ENCODE results near the gene FOXP2.
A peak's percentile ranks its signal among the peaks of the same experiment; 100 is the strongest.
"Not testable (repeated sequence)": the region's sequence is repeated elsewhere in the genome, so short reads cannot be mapped to it uniquely, and the experiment has no call there.

FOXP2 gene

DNA sequence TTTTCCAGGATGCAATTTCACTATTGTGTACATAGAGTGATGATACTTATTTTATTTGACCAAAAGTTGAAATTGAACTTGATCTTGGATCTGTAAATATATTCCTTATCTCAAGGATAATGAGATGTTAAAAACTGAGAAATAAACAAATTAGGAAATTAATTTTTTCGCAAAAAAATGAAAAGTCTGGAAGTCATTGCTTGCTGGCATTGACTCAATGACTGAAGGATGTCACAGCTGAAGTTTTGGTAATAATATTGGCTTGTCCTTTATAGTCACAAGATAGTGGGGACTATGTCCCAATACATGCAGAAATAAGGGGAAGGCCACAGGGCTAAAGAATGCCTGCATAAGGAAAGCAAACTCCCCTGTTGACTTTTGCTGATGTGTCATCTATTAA, 92.8 kb downstream of the FOXP2 start:
- no peak for DNase-seq

DNA sequence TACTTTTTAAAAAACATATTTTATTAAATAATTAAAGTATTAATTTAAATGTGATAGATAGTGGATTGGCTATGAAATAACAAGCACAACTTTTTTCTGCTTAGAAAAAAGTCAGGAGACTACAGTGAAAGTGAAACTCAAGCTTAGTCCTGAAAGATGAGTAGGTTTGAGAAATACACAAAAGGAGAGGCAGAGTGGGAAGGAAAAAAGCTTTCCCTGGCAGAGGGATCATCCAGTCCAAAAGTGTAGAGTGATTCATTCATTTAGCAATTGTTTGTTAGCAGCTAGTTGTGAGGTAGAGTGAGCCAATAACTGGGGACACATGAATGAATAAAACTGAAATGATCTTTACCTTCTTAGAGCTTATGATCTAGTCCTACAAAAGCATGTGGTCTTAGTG, 93.5 kb downstream of the FOXP2 start:
- DNase-seq, result no peak

DNA sequence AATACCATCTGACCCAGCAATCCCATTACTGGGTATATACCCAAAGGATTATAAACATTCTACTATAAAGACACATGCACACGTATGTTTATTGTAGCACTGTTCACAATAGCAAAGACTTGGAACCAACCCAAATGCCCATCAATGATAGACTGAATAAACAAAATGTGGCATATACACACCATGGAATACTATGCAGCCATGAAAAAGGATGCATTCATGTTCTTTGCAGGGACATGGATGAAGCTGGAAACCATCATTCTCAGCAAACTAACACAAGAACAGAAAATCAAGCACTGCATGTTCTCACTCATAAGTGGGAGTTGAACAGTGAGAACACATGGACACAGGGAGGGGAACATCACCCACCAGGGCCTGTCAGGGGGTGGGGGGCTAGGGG, 96.2 kb downstream of the FOXP2 start:
- DNase-seq, result not testable (repeated sequence)

DNA sequence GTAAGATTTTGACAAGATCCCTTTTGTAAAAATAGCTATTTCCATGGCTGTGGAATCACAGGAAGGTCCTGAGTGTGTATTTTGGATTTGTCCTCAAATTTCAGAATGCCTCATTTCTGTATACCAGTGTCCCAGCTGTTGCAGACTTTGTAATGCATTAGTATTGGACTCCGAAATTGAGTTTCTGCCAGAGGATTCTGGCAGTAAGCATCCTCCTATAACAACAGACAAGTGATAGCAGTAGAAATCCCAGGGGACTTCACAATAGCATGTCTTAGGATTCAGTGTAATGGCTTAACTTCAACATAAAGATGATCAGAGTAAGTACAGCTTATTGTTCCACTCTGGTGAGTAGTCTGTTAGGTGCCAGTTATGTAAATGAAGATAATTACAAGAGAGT, 104.6 kb downstream of the FOXP2 start:
- no peak for DNase-seq

DNA sequence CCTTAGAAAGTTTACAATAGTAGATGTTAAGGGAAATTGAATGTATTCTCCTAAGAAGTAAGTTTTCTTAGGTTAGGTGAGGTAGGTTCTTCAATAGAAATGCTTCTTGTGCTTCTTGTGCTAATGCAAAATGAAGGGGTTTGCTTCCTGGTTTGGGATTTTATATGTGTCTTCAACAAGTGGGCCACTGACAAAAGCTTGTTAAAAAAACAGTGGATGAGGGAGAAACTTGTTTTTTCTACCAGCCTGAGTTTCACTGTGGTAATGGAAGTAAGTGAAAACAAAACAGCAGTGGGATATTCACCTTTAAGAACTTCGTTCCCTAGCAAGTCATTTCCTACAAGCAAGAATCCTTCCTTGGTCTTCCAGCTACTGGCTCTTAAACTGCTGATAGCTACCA, 107.5 kb downstream of the FOXP2 start:
- DNase-seq, result no peak

DNA sequence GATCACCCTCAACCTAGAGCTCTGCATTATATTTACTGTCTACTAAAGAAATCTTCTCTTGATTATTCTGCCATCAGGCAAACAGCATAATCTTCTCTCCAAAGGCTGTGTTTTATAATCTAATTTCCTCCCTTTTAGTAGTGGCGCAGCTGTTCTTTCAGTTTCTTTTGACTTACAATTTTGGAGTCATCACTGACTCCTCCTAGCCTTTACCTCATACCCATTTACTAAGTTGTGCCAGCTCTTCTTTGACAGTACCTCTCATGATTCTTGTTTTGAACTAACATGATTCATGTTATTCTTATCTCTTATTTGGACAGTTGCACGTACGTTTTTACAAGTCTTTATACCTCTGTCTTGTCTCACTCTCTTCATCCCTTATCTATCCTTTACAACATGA, 113.0 kb downstream of the FOXP2 start:
- DNase-seq, result no peak

DNA sequence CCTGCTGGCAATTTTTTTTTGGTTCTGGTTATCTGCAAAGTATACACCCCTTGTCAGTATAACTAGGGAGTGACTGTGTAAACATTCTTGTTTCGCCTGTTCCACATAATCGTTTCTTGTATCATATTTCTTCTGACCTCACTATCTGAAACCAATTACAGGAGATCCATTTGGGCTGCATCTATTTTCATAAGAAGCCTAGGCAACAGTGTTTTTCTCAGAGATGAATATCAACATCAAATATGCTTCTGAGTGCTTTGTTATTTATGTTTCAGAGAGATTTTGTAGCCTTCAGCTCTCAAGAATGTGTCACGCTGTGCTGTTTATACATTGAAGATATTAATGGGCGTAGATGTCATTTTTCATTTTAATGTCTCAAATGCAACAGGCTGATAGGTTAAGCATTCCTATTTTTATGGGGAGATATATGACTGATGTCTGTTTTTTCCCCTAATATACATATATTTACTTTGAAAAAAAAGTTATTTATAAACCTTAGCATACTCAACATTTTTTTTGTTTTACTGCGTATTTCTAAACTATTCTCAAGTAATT, 115.5 kb downstream of the FOXP2 start:
- DNase-seq, result peak; percentile 33

DNA sequence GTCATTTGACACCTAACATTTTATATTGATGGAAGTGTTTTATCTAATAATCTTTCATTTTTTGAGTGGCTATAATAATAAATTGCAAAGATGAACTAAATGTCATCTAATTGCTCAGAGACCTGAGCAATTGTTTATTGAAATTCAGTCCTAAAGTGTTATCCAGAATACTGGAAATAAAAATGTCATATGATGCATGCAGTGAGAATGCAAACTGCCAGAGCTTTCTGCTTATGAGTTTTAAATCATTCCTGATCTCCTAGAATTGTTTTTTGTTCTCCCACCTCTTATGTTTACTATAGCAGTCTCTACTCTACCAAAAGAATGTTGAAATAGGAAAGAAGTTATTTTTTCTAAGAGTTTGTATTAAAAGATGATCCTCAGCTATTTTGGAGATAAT, 116.7 kb downstream of the FOXP2 start:
- DNase-seq, result no peak

DNA sequence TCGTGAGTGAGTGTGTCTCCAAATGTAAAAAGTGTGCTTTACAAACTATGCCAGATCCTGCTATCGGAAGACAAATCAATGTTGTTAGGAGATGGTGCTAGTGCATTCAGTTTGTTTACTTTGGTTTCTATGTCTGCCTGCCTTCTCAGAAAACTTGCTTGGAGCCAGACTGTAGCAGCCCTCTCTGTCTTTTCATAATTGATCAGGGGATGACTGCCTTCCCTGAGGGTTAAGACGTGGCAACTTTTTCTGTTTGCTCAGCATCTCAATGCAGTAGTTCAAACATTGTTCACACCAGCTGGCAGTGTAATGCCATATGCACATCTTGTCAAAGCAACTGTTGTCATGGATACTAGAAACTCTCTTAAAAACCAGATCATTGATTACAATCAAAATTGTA, 118.5 kb downstream of the FOXP2 start:
- no peak for DNase-seq

DNA sequence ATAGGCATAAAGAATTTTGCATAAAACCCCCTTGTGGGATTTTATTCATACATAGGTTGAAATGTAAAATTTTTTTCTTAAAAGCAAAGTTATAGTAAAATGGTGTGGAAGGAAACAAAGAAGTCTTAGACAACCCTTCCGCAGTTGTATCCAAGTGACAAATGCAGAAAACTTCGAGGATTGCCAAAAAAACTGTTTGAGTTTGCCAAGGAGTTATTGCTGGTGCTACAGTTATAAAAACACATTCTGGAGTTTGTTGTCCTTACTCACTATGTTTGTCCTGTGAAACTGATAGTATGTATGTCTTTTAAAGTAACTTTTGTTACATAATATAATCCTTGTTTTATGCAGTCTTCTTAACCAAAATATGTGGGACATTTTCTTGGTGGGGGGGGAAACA, 120.3 kb downstream of the FOXP2 start:
- DNase-seq, result no peak

DNA sequence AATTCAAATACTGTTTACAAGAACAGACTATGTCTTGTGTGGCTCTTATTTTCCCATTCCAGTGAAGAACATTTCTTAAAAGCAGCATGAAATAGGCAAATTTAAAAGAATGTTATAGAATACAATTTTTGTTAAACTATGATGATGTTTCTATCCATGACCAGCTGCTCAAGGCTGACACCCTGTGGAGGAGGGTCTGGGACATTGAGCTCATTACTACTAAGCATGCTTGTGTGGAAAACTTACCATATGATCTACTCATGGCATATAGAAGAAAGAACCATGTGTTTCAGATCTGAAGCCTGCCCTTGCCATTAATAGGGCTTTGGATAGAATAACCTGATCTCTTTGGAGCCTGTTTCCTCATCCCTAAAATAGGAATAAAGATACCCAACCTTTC, 125.0 kb downstream of the FOXP2 start:
- no peak for DNase-seq

DNA sequence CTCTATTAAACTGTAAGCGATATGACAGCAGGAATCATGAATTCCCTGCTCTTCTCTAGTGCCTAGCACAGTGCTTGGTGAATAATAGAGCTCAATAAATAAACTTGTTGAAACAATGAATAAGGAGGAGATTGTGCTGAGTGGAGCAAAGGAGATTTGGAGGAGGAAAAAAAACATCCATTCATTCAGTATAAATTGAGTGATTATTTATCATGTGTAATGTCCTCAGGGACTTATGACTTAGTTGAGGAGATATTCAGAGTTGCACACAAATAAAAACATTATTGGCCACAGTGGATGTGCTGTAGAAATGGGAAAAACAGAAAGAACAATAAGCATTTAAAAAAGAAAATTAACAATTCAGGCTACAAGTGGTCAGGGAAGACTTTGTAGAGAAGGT, 125.7 kb downstream of the FOXP2 start:
- no peak for DNase-seq

DNA sequence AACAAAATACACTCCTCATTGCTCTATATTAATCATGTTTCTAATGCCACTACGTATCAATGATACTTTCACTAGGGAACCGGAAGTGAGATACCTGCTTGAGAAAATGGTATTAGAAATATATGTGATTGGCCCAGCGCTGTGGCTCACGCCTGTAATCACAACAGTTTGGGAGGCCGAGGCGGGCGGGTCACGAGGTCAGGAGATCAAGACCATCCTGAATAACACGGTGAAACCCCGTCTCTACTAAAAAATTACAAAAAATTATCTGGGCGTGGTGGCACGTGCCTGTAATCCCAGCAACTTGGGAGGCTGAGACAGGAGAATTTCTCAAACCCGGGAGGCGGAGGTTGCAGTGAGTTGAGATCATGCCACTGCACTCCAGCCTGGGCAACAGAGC, 132.7 kb downstream of the FOXP2 start:
- DNase-seq, result not testable (repeated sequence)

DNA sequence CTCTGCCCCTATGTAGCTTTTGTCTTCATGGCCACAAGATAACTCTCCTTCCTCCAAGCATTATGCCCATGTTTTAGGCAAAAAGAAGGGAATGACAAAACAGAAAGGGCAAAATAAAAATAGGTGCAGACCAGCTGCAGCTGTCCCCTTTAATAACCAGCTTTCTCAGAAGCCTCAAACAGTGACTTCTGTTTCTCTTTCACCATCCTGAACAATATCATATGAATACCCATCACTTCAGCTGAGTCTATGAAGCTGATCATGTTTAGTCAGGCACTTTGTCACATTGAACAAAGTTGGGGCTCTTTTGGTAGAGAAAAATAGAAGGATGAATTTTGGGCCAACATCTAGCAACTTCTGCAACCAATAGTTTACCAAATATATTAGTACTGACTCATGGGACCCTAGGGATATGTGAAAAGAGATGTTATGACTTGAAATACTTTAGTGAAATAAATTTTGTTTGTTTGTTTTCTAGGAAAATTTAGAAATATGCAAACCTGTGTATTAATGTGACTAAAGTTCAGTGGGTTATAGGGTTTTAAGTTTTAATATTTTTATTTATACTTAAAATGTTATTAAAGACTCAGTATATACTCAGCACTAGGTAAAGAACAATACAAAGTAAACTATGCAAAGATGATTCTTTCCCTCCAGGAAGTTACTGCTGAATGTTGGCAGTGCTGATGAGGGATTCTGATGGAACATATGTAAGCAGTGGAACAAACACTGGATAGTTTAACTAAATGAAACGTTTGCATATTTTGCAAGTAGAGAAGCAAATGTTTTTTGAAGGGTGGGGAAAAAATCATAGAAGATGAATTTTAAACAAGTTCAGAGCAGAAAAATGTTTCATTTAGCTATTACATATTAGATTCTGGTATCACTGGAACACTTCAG, 133.7 kb downstream of the FOXP2 start:
- DNase-seq, result no peak

DNA sequence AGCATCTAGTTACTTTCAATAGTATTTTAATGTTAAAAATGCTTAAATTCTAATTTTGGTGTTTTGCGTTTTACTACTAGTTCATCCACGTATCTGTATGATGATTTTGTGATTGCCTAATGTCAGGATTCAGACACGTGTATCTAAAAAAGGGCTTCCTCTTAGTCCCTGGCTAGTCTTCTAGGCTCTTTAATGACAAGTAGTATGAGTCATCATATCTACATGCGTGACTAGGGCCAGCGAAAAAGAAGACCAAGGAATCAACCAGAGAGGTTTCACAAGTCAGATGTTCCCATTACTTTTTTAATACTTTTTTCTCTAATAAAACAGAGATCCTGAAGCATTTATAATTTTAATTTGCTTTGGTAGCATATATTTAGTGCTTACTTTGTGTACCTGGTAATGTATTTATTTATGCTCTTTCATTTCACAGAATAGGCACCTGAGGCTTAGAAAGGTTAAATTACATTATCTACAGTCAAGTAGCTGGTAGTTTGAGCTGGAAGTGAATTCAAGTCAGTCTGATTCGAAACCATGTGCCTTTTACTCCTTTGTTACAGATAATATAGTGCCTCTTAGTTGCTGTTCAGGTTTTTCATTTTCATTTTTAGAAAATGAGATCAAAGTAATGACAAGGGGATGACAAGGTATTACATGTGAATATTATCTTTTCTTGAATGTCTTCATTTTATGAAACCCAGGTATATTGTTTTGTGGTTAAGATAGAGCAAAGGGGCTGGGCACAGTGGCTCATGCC, 140.3 kb downstream of the FOXP2 start:
- peak; percentile 39 for DNase-seq

DNA sequence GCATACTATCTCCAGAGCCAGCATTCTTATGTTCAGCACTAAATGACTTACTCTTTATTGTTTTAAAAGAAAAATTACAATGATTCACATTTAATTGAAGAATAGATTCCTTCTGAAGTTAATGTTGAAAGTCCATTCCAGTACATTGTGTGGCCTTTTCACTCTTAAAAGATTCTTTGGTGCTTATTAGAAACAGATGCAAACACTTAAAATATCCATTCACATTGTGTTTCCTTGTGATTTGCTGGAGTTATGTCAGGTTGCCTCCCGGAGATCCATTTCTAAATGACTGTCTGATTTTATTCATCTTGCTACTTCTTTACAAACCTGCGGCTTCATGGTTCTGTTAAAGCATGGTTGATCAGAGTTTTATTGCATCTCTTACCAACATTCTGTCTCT, 152.8 kb downstream of the FOXP2 start:
- no peak for DNase-seq

DNA sequence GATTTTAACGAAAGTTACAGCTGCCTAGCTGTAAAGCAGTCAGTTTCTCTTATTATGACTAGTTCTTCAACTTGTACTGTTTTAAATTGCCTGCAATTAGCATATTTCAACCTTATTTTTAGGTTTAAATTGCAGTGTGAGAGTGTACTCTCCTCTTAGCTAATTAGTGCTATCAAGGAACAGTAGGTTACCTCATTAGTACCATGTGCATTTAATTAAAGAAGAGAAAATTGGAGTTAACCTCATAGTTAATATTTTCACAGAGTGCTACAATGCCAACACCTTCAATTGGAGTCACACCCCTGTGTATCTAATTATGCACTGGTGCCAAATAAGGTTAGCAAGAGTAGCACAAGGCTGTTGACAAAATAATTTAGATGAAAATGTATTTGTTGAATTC, 154.6 kb downstream of the FOXP2 start:
- DNase-seq, result no peak

DNA sequence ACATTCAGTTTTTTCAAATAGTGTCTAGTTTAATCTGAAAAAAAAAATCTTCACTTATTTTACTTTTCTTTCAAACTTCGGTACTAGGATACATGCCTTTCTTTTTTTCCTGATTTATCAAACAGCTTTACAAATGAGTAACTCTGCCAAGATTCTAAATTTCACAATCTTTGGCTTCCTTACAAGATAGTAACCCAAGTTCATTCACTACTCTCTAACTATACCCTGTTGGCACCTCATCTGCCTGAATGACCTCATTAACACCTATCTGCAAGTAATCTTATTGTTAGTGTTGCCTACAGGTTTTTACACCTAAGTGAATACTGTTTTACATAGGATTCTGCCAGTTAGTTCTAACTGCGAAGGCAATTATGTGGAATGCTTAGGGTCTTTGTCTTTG, 159.8 kb downstream of the FOXP2 start:
- no peak for DNase-seq

DNA sequence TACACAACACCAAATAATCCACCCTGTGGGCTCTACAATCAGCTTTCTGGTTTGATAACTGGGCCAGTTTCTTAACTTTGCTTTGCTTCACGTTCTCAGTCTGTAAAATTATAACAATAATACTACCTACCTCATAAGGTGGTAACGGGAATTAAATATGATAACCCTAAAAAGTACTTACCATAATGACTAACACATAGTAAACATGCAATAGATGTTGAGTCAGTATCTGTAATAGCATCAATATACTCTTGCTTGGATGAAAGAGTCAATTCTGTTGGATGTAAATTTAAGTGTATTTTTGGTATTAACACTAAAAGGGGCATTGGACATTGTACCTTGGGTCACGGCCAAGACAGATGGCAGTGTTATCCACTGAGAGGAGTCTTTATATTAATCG, 160.5 kb downstream of the FOXP2 start:
- no peak for DNase-seq

DNA sequence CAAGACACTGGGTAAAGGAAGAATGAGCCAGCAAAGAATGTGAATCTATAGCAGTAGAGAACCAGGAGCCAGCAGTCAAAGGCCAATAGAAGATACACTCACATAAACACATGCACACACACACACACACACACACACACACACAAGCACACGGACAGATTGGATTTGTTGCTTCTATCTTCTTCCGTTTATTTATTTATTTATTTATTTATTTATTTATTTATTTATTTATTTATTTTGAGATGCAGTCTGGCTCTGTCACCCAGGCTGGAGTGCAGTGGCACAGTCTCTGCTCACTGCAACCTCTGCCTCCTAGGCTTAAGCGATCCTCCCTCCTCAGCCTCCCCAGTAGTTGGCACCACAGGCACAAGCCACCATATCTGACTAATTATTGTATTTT, 166.3 kb downstream of the FOXP2 start:
- DNase-seq, result not testable (repeated sequence)

DNA sequence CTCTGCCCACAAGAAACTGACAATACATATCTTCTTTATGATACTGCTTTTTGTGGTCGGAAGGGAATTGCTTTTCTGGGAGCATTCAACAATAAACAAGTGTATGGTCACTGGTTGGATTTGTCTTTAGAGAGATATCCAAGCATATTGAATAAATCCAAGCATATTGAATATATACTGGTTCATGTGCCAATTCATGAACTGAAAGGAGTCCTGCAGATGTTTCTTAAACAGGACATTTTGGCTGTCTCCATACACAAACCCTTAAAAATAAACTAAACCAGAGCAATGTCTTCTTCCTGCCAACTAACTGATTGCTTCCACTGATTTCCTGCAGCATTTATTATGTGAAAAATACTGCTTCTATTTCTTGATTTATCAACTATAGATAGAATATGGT, 173.9 kb downstream of the FOXP2 start:
- no peak for DNase-seq

DNA sequence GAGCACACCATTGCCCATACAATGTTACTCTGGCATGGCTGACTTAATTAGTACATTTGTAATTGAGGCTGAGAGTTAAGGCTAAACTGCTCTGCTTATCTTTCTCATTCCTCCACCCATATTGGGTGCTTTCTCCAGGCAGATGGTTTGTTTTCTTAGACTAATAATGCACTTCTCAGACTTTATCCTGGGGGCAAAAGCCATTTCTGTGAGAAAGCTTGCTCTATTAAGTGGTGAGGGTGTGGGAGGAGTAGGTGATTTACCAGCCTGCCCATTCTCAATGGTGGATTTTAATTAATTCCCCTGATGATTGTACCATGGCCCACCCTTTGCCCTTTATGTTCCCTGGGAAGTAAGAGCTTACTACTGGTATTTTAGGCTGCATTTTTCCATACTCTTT, 174.8 kb downstream of the FOXP2 start:
- no peak for DNase-seq

DNA sequence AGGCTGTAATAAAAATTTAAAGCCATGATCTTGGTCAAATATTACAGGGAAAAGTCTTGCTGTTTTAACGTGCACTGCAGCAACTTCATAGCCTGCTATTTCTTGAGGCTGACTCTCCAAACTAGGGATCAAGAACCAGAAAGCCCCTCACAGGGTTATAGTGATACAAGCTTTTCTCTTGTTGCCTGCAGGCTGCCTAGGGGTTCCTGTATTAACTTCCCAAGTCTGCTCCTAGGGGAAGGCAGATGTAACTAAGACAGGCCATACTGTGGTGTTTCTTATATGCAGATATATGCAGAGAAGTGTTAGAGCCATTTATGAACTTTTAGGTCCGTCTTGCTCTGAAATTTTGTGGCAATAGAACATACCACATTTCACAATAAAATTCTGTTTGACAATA, 175.7 kb downstream of the FOXP2 start:
- DNase-seq, result no peak

DNA sequence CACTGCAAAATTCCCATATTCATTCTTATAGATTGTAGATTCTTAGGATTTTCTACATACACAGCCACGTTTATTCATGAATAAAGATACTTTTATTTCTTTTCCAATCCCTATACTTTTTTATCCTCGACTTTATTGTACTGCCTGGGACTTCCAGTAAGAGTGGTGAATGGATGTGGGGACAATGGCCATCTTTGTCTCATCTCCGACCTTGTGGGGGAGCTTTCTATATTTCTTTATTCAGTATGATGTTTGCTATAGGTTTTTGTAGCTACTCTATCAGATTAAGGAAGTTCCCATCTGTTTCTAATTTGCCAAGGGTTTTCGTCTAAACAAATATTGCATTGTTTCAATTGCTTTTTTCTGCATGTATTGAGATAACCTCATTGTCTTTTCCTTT, 184.3 kb downstream of the FOXP2 start:
- no peak for DNase-seq
